ENCODE results near the gene CCNK.

The CCNK gene

GRCh38 chr14:99543370-99543769 is 62.2 kb downstream of the CCNK start:
- no peak for DNase-seq (ENCODE audit: extremely low read depth, low read depth)
- no peak for TF ChIP-seq CTCF (IDR thresholded peaks at IDR 0.05; ENCODE audit: low read depth, low read length)

- no peak for DNase-seq (ENCODE audit: extremely low read depth, low read depth)
- TF ChIP-seq CTCF (IDR thresholded peaks at IDR 0.05; ENCODE audit: low read depth, low read length), result no peak
Observed at GRCh38 chr14:99543985-99544384, 62.8 kb downstream of the CCNK start.

GRCh38 chr14:99544991-99545390 is 63.8 kb downstream of the CCNK start:
- no peak for DNase-seq (ENCODE audit: extremely low read depth, low read depth)
- TF ChIP-seq CTCF (IDR thresholded peaks at IDR 0.05; ENCODE audit: low read depth, low read length), result no peak

GRCh38 chr14:99545586-99545985 is 64.4 kb downstream of the CCNK start:
- no peak for TF ChIP-seq CTCF (IDR thresholded peaks at IDR 0.05; ENCODE audit: low read depth, low read length)
- no peak for DNase-seq (ENCODE audit: extremely low read depth, low read depth)

GRCh38 chr14:99546234-99546879 is 65.1 kb downstream of the CCNK start:
- no peak for DNase-seq (ENCODE audit: extremely low read depth, low read depth)

GRCh38 chr14:99548255-99548654 is 67.0 kb downstream of the CCNK start:
- no peak for DNase-seq (ENCODE audit: extremely low read depth, low read depth)
- no peak for TF ChIP-seq CTCF (IDR thresholded peaks at IDR 0.05; ENCODE audit: low read depth, low read length)

More at GRCh38 chr14:99546234-99546879, 65.1 kb downstream of the CCNK start:
- no peak for TF ChIP-seq CTCF (IDR thresholded peaks at IDR 0.05; ENCODE audit: low read depth, low read length)

DNA sequence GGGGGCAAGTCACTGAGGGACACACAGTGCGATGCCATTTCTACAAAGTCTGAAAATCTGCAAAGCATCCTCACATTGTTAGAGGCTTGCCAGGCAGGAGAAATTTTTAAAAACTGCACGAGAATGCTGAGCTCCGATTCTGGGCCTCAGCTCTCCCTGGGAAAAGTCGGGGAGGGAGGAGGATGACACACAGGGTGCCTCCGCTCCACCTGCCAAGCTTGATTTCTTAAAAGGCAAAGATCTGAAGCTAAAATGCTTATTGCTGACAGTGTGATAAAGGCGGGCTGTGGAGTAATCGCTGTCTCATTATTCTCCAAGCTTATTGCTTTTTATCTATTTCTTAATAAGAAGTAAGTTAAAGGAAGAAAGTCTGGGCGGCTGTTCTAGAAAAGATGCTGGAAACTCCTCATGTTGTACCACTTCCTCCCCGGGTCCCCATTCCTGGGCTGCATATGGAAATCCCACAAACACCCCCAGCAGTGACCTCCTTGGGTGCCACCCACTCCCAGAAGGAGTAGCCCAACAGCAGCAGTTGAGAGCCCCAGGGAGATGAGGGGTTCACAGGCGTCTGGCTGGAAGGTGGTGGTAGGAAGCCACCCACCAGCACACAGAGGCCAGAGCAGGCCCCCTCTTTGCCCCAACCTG is 67.8 kb downstream of the CCNK start:
- TF ChIP-seq CTCF (IDR thresholded peaks at IDR 0.05; ENCODE audit: low read depth, low read length), result no peak
- no peak for DNase-seq (ENCODE audit: extremely low read depth, low read depth)
